Liver (tissue), 9 donors: ENCODE data around the gene NT5C1A. TPM values are rescaled to one million over a fixed set of nuclear protein-coding genes. Genes with fewer than 3 reads are reported as not detected.

ENCODE experiments used
- DNase-seq: peaks from one replicate; pipeline ENCODE4 v3.0.0-alpha.2; 2017; ENCODE audit warnings: low spot score
- H3K27ac ChIP-seq, 2 donors: one replicate each; pipeline ENCODE4 v1.7.0; 2013; ENCODE audit warnings: inconsistent platforms in 2 of 2, low read length in 2 of 2, control low read depth in 1 of 2, low read depth in 1 of 2, mild to moderate bottlenecking in 1 of 2
- H3K27me3 ChIP-seq, 4 donors: one replicate each; pipeline versions ENCODE4 v1.6.1 to v1.7.0; 2013; ENCODE audit warnings: low read length in 3 of 4, inconsistent platforms in 1 of 4, mild to moderate bottlenecking in 1 of 4, moderate library complexity in 1 of 4; ENCODE audit not compliant: control insufficient read depth in 4 of 4, insufficient read depth in 4 of 4
- H3K36me3 ChIP-seq, 4 donors: one replicate each; pipeline versions ENCODE4 v1.6.1 to v1.7.0; 2013; ENCODE audit warnings: low read length in 3 of 4, mild to moderate bottlenecking in 3 of 4, low read depth in 1 of 4, moderate library complexity in 1 of 4; ENCODE audit not compliant: control insufficient read depth in 4 of 4, insufficient read depth in 3 of 4
- H3K4me1 ChIP-seq, 4 donors: one replicate each; pipeline versions ENCODE4 v1.6.1 to v1.7.0; 2013; ENCODE audit warnings: low read length in 3 of 4, mild to moderate bottlenecking in 3 of 4, moderate library complexity in 1 of 4; ENCODE audit not compliant: control insufficient read depth in 4 of 4, insufficient read depth in 4 of 4
- H3K4me3 ChIP-seq, 3 donors: one replicate each; pipeline versions ENCODE4 v1.6.1 to v1.7.0; 2013; ENCODE audit warnings: low read length in 3 of 3, control low read depth in 1 of 3, low read depth in 1 of 3, mild to moderate bottlenecking in 1 of 3
- H3K9ac ChIP-seq, 2 donors: one replicate each; pipeline ENCODE4 v1.7.0; 2013; ENCODE audit warnings: low read length in 2 of 2, mild to moderate bottlenecking in 2 of 2, moderate library complexity in 2 of 2, control low read depth in 1 of 2, low read depth in 1 of 2
- H3K9me3 ChIP-seq, 4 donors: one replicate each; pipeline versions ENCODE4 v1.6.1 to v1.7.0; 2013; ENCODE audit warnings: low read length in 3 of 4; ENCODE audit not compliant: control insufficient read depth in 4 of 4
- ATF3 ChIP-seq: IDR thresholded peaks from 2 replicates; pipeline ENCODE4 v1.6.1; 2016; ENCODE audit warnings: antibody characterized with exemption
- CTCF ChIP-seq: fragments of 150-350 bp; IDR thresholded peaks from 2 replicates; pipeline ENCODE4 v1.5.1; 2017; ENCODE audit warnings: improper control_type of control experiment, low read depth, low read length; ENCODE audit not compliant: missing input control
- FOXA1 ChIP-seq: IDR thresholded peaks from 2 replicates; pipeline ENCODE4 v1.6.1; 2016; ENCODE audit warnings: antibody characterized with exemption
- FOXA2 ChIP-seq: IDR thresholded peaks from 2 replicates; pipeline ENCODE4 v1.6.1; 2016; ENCODE audit warnings: antibody characterized with exemption
- GABPA ChIP-seq, 2 donors: IDR thresholded peaks in 1 of 2; conservative IDR thresholded peaks in 1 of 2; 2 replicates each; pipeline ENCODE4 v1.6.1; 2016; ENCODE audit warnings: antibody characterized with exemption in 2 of 2, mild to moderate bottlenecking in 1 of 2, moderate library complexity in 1 of 2
- HNF4A ChIP-seq, 2 donors: conservative IDR thresholded peaks; 2 replicates each; pipeline ENCODE4 v1.6.1; 2016; ENCODE audit warnings: antibody characterized with exemption in 2 of 2, mild to moderate bottlenecking in 2 of 2
- HNF4G ChIP-seq: IDR thresholded peaks from 2 replicates; pipeline ENCODE4 v1.6.1; 2016; ENCODE audit warnings: antibody characterized with exemption
- JUND ChIP-seq, 2 donors: IDR thresholded peaks; 2 replicates each; pipeline ENCODE4 v1.6.1; 2016; ENCODE audit warnings: antibody characterized with exemption in 2 of 2
- MAX ChIP-seq: IDR thresholded peaks from 2 replicates; pipeline ENCODE4 v1.6.1; 2016; ENCODE audit warnings: antibody characterized with exemption
- NR2F2 ChIP-seq: IDR thresholded peaks from 2 replicates; pipeline ENCODE4 v1.6.1; 2016; ENCODE audit warnings: antibody characterized with exemption
- RAD21 ChIP-seq, 2 donors: IDR thresholded peaks; 2 replicates each; pipeline ENCODE4 v1.6.1; 2016; ENCODE audit warnings: antibody characterized with exemption in 2 of 2, mild to moderate bottlenecking in 2 of 2
- REST ChIP-seq: IDR thresholded peaks from 2 replicates; pipeline ENCODE4 v1.6.1; 2016; ENCODE audit warnings: antibody characterized with exemption, mild to moderate bottlenecking
- SP1 ChIP-seq: IDR thresholded peaks from 2 replicates; pipeline ENCODE4 v1.6.1; 2018; ENCODE audit warnings: antibody characterized with exemption, mild to moderate bottlenecking
- YY1 ChIP-seq: IDR thresholded peaks from 2 replicates; pipeline ENCODE4 v1.6.1; 2016; ENCODE audit warnings: antibody characterized with exemption, mild to moderate bottlenecking
- ZBTB33 ChIP-seq: IDR thresholded peaks from 2 replicates; pipeline ENCODE4 v1.6.1; 2016; ENCODE audit warnings: antibody characterized with exemption
- WGBS: extraction: QIAGEN DNeasy Blood & Tissue Kit; methylation state at CpG from one replicate; pipeline ENCODE4 v1.1.7; 2013; 5-methylcytosine and 5-hydroxymethylcytosine counted together
- polyA plus RNA-seq, 2 donors: library from polyadenylated mRNA; stranded (reverse) in 1 of 2; unstranded in 1 of 2; fragments of 200-250 nt in 1 of 2; fragments of >200 nt in 1 of 2; fragmentation: Nextera tagmentation in 1 of 2; extraction: Ambion mirVana in 1 of 2; gene quantifications; one replicate each; pipeline versions ENCODE4 v1.2.1 to v1.2.3, GENCODE V29; 2013 to 2015
- total RNA-seq, 2 donors: library from RNA; depleted of rRNA; stranded (reverse); fragments of >200 nt; gene quantifications; one replicate each; pipeline ENCODE4 v1.2.3, GENCODE V29; 2014
- donor health status: healthy.
- donor health status: healthy.
- donor health status: healthy.
- donor health status: healthy.
- donor health status: healthy.

Gene NT5C1A
- total and polyA plus RNA-seq, 4 donors = 0.05 to 0.08 TPM; not detected in 2

GRCh38 chr1:39640861-39641260, 31.0 kb downstream of the NT5C1A start:
- Histone ChIP-seq H3K4me3 (no peak overlapping the region), H3K9me3 (no peaks in the 10 kb centered on the region), H3K27me3 (peaks cover 0 to 7% (median 5%) of the 10 kb centered on the region in 4 donors), H3K36me3 (no peaks in the 10 kb centered on the region), H3K27ac (no peak overlapping the region), H3K9ac (no peak overlapping the region), H3K4me1 (peaks cover 0 to 3% (median 0%) of the 10 kb centered on the region in 4 donors)
- no peak for TF ChIP-seq FOXA2
- no peak for TF ChIP-seq YY1
- no peak for TF ChIP-seq MAX
- TF ChIP-seq REST = no peak
- TF ChIP-seq ATF3 = no peak
- no peak for TF ChIP-seq SP1
- no peak for TF ChIP-seq CTCF
- TF ChIP-seq HNF4G = no peak
- TF ChIP-seq GABPA (IDR thresholded peaks at IDR 0.05 in 1 of 2, conservative IDR thresholded peaks at IDR 0.05 in 1 of 2) = no peak
- TF ChIP-seq RAD21 (IDR thresholded peaks at IDR 0.05) = no peak
- TF ChIP-seq FOXA1 = no peak
- TF ChIP-seq JUND (IDR thresholded peaks at IDR 0.05) = no peak
- TF ChIP-seq NR2F2 = no peak
- no peak for TF ChIP-seq HNF4A (conservative IDR thresholded peaks at IDR 0.05)
- no peak for DNase-seq
- 89% methylated on average over 8 of the region's 8 CpGs for WGBS

- H3K4me3 ChIP-seq = peak within 1 kb of the TSS in 2 of 3 donors; percentile 23 to 46
- H3K36me3 ChIP-seq = no peaks in the 10 kb centered on the region
- no peak within 1 kb of the TSS for H3K9ac ChIP-seq
- peaks cover 0 to 7% (median 7%) of the 10 kb centered on the region in 4 donors for H3K27me3 ChIP-seq
- no peaks in the 10 kb centered on the region for H3K9me3 ChIP-seq
- H3K27ac ChIP-seq = peak within 1 kb of the TSS; percentile 54 to 59
- H3K4me1 ChIP-seq = peaks cover 0 to 3% (median 0%) of the 10 kb centered on the region in 4 donors
- 11% methylated on average over 88 of the region's 88 CpGs for WGBS
- TF ChIP-seq RAD21 (IDR thresholded peaks at IDR 0.05) (peak in 1 of 2 donors; percentile 33), ZBTB33 (no peak), NR2F2 (peak; percentile 40), ATF3 (no peak), CTCF (peak; percentile 3)
- peak; percentile 53 for DNase-seq
These were observed 32.4 kb downstream of the NT5C1A start, which contains the start of gene HEYL for GRCh38 chr1:39639305-39640130. HEYL (minus strand) TSS chr1:39639643; CDS start chr1:39639625, 18 bp downstream.
